Measurements from ENCODE around the gene CCDC138.

CCDC138 gene

GRCh38 chr2:108803045-108803736 is 16.6 kb downstream of the CCDC138 start:
- no peak for DNase-seq (ENCODE audit: low read depth)
- no peak overlapping the region for H3K4me3 ChIP-seq (ENCODE audit: low read length)
- TF ChIP-seq CTCF (IDR thresholded peaks at IDR 0.05; ENCODE audit: insufficient read depth, low read depth, low read length, missing control alignments), result no peak

DNA sequence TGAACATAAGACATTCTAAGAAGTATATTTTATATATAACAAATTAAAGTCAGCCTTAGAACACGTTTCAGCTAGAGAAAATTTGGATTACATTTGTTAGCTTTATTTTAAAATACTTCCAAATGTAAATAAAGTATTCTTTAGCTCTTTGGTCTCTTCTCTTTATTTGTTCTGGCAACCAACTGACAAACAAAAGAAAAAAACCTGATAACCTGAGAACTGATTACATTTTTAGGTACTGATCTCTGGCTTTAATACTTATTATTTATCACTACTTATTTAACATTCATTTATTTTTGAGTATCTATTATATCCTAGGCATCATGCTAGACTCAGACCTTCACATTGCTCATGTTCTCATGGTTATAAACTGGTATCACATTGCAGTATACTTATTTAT is 18.5 kb downstream of the CCDC138 start:
- H3K4me3 ChIP-seq (ENCODE audit: low read length), result no peak overlapping the region
- no peak for DNase-seq (ENCODE audit: low read depth)
- TF ChIP-seq CTCF (IDR thresholded peaks at IDR 0.05; ENCODE audit: insufficient read depth, low read depth, low read length, missing control alignments), result no peak

DNA sequence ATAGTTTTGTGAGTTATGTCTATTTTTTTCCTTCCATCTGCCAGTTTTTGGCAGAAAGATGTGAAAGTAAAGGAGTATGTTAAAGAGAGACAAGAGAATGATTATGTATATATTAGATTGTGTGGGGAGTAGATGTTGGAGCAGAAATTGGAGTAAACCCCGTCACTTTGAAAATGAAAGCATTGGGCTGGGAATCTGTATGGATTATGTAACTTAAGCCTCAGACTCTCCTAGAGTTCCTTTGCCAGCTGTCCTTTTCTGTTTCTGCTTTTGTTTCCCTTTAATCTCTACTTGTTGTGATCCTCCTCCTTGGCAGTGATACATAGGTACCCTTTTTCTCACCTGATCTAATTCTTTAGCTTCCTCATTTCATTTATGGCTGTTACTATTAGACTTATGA is 19.2 kb downstream of the CCDC138 start:
- DNase-seq (ENCODE audit: low read depth), result no peak
- no peak for TF ChIP-seq CTCF (IDR thresholded peaks at IDR 0.05; ENCODE audit: insufficient read depth, low read depth, low read length, missing control alignments)
- no peak overlapping the region for H3K4me3 ChIP-seq (ENCODE audit: low read length)

DNA sequence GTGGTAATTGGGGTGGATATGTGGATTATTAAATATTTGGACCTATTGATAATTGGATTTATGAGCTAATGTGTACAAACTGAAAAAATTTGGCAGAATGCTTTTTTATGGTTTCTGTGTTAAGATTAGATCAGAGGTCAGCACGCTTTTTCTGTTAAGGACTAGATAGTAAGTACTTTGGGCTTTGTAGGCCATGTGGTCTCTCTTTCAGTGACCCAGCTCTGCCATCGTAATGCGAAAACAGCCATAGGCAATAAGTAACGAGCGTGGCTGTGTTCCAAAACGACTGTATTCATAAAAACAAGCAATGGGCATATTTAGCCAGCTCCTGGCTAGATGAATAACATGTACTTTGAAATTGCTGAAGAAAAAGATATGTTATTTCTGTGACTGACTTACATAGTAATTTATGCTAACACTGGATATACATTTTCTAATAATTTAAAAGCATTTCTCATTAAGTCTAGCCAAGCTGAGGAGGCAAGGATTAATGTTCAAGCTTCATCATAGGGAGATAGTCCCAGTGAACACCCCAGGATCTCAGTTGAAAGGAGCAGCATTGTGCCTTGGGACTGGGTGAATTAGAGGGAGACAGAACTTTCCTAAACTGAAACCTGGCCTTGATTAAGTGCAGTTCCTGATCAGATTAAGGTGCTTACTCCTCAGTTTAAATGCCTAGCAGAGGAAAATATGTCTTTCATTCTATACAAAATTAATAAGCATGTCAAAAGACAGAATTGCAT is 20.0 kb downstream of the CCDC138 start:
- no peak for TF ChIP-seq CTCF (IDR thresholded peaks at IDR 0.05; ENCODE audit: insufficient read depth, low read depth, low read length, missing control alignments)
- DNase-seq (ENCODE audit: low read depth), result no peak
- H3K4me3 ChIP-seq (ENCODE audit: low read length), result no peak overlapping the region

DNA sequence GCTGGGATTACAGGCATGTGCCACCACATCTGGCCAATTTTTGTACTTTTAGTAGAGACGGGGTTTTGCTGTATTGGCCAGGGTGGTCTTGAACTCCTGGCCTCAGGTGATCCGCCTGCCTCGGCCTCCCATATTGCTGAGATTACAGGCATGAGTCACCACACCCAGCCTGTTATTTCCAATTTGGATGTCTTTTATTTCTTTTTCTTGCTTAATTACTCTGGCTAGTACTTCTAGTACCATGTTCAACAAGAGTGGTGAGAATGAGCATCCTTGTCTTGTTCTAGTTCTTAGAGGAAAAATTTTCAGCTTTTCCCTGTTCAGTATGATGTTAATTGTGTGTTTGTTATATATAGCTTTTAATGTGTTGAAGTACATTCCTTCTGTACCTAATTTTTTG is 23.4 kb downstream of the CCDC138 start:
- no peak overlapping the region for H3K4me3 ChIP-seq (ENCODE audit: low read length)
- TF ChIP-seq CTCF (IDR thresholded peaks at IDR 0.05; ENCODE audit: insufficient read depth, low read depth, low read length, missing control alignments), result no peak
- no peak for DNase-seq (ENCODE audit: low read depth)

DNA sequence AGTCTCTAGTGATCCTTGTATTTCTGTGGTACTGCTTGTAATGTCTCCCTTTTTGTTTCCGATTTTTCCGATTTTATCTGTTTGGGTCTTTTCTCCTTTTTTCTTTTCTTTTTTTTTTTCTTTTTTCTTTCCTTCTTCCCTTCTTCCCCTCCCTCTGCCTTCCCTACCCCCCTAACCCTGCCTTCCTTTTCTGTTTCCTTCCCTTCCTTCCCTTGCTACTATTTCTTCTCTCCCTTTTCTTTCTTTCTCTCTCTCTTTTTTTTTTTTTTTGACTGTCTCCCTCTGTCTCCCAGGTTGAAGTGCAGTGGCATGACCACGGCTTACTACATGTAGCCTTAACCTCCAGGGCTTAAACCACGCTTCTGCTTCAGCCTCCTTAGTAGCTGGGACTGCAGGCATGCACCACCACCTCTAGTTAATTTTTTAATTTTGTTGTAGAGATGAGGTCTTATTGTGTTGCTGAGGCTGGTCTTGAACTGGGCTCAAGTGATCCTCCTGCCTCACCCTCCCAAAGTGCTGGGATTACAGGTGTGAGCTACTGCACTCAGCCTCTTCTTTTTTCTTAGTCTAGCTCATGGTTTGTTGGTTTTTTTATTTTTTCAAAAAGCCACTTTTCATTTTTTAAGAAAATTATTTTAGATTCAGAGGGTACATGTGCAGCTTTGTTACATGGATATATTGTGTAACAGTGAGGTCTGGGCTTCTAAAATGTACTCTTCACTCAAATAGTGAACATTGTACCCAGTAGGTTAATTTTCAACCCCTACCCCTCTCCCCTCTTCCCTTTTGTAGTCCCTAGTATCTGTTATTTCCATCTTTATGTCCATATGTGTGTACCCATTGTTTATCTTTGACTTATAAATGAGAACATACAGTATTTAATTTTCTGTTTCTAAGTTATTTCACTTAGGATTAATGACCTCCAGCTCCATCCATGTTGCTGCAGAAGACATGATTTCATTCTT is 24.7 kb downstream of the CCDC138 start:
- DNase-seq (ENCODE audit: low read depth), result no peak
- no peak overlapping the region for H3K4me3 ChIP-seq (ENCODE audit: low read length)
- no peak for TF ChIP-seq CTCF (IDR thresholded peaks at IDR 0.05; ENCODE audit: insufficient read depth, low read depth, low read length, missing control alignments)

Measured in epithelial cell of esophagus (primary cell).